ENCODE data around the gene RHO.

The RHO gene

GRCh38 chr3:129556358-129556695 lies 27.9 kb downstream of the RHO start:
- Histone ChIP-seq H3K4me1 (ENCODE audit: insufficient read depth, low read length) (no peaks in the 10 kb centered on the region), H3K79me2 (ENCODE audit: insufficient read depth, low read length) (no peaks in the 10 kb centered on the region), H2AFZ (ENCODE audit: low read depth, low read length) (no peak overlapping the region), H3K9me3 (ENCODE audit: insufficient read depth, low read length, severe bottlenecking) (no peaks in the 10 kb centered on the region), H3K4me2 (ENCODE audit: insufficient read depth, low read length) (no peak overlapping the region), H3K9ac (ENCODE audit: low read depth, low read length) (no peak overlapping the region), H3K27me3 (ENCODE audit: insufficient read depth, low read length, poor library complexity) (no peaks in the 10 kb centered on the region), H3K36me3 (ENCODE audit: insufficient read depth, low read length) (peaks cover 66% of the 10 kb centered on the region), H4K20me1 (ENCODE audit: insufficient read depth, low read length) (peaks cover 5% of the 10 kb centered on the region), H3K27ac (ENCODE audit: low read length) (no peak overlapping the region), H3K4me3 (ENCODE audit: low read depth in 1 of 2, low read length in 2 of 2) (no peak overlapping the region)
- ATAC-seq (ENCODE audit: insufficient read depth, low read depth) (no peak), DNase-seq (no peak)
- TF ChIP-seq, protein P1, sequence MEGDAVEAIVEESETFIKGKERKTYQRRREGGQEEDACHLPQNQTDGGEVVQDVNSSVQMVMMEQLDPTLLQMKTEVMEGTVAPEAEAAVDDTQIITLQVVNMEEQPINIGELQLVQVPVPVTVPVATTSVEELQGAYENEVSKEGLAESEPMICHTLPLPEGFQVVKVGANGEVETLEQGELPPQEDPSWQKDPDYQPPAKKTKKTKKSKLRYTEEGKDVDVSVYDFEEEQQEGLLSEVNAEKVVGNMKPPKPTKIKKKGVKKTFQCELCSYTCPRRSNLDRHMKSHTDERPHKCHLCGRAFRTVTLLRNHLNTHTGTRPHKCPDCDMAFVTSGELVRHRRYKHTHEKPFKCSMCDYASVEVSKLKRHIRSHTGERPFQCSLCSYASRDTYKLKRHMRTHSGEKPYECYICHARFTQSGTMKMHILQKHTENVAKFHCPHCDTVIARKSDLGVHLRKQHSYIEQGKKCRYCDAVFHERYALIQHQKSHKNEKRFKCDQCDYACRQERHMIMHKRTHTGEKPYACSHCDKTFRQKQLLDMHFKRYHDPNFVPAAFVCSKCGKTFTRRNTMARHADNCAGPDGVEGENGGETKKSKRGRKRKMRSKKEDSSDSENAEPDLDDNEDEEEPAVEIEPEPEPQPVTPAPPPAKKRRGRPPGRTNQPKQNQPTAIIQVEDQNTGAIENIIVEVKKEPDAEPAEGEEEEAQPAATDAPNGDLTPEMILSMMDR (IDR thresholded peaks at IDR 0.05; ENCODE audit: borderline replicate concordance, extremely low read depth, low read length, poor library complexity, severe bottlenecking): no peak
- no peak for TF ChIP-seq EZH2 (IDR thresholded peaks at IDR 0.05; ENCODE audit: borderline replicate concordance, low read depth, low read length, severe bottlenecking)

DNA sequence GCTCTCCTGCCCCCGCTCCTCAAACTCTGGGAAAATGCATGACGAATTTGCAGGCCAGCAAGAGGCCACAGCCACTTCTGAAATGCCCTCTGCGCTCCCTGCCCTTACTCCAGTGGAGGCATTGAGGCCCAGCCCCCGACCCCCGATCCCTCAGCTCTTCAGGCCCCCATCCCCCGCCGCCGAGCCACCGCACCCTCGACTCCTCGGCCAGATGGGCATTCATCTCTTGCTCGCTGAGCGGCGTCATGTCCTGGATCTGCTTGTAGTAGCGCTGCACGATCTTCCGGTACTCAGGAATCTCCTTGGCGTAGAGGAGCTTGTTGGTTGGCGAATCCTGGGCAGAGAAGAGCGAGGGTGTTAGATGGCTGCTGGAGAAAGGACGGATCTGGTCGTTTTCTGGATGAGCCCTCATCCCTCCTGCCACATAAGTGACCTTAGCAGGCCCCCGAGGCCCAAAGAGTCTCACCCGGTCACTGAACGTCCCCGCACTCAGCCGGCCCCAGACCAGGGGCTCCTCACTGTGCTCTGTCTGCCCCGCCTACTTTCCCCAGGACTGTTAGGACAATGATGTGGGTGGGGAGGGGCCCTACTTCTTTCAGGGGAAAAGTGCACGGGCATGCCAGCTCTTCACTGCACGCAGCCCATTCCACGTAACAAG lies 28.6 kb downstream of the RHO start:
- no peak for TF ChIP-seq EZH2 (IDR thresholded peaks at IDR 0.05; ENCODE audit: borderline replicate concordance, low read depth, low read length, severe bottlenecking)
- TF ChIP-seq, protein P1 (IDR thresholded peaks at IDR 0.05; ENCODE audit: borderline replicate concordance, extremely low read depth, low read length, poor library complexity, severe bottlenecking): no peak
- Histone ChIP-seq H3K9ac (ENCODE audit: low read depth, low read length) (no peak overlapping the region), H3K4me3 (ENCODE audit: low read depth in 1 of 2, low read length in 2 of 2) (no peak overlapping the region), H3K9me3 (ENCODE audit: insufficient read depth, low read length, severe bottlenecking) (no peaks in the 10 kb centered on the region), H3K79me2 (ENCODE audit: insufficient read depth, low read length) (no peaks in the 10 kb centered on the region), H3K4me1 (ENCODE audit: insufficient read depth, low read length) (no peaks in the 10 kb centered on the region), H4K20me1 (ENCODE audit: insufficient read depth, low read length) (peaks cover 5% of the 10 kb centered on the region), H3K36me3 (ENCODE audit: insufficient read depth, low read length) (peaks cover 72% of the 10 kb centered on the region), H3K27me3 (ENCODE audit: insufficient read depth, low read length, poor library complexity) (no peaks in the 10 kb centered on the region), H3K27ac (ENCODE audit: low read length) (no peak overlapping the region), H3K4me2 (ENCODE audit: insufficient read depth, low read length) (no peak overlapping the region), H2AFZ (ENCODE audit: low read depth, low read length) (no peak overlapping the region)
- DNase-seq (no peak), ATAC-seq (ENCODE audit: insufficient read depth, low read depth) (no peak)

GRCh38 chr3:129557548-129557894 lies 29.1 kb downstream of the RHO start:
- TF ChIP-seq, protein P1 (IDR thresholded peaks at IDR 0.05; ENCODE audit: borderline replicate concordance, extremely low read depth, low read length, poor library complexity, severe bottlenecking): no peak
- TF ChIP-seq EZH2 (IDR thresholded peaks at IDR 0.05; ENCODE audit: borderline replicate concordance, low read depth, low read length, severe bottlenecking): no peak
- Histone ChIP-seq H3K9ac (ENCODE audit: low read depth, low read length) (no peak overlapping the region), H3K4me2 (ENCODE audit: insufficient read depth, low read length) (no peak overlapping the region), H3K27me3 (ENCODE audit: insufficient read depth, low read length, poor library complexity) (no peaks in the 10 kb centered on the region), H3K27ac (ENCODE audit: low read length) (no peak overlapping the region), H3K79me2 (ENCODE audit: insufficient read depth, low read length) (no peaks in the 10 kb centered on the region), H3K4me1 (ENCODE audit: insufficient read depth, low read length) (no peaks in the 10 kb centered on the region), H2AFZ (ENCODE audit: low read depth, low read length) (no peak overlapping the region), H3K4me3 (ENCODE audit: low read depth in 1 of 2, low read length in 2 of 2) (no peak overlapping the region), H3K9me3 (ENCODE audit: insufficient read depth, low read length, severe bottlenecking) (no peaks in the 10 kb centered on the region), H4K20me1 (ENCODE audit: insufficient read depth, low read length) (peaks cover 5% of the 10 kb centered on the region), H3K36me3 (ENCODE audit: insufficient read depth, low read length) (peaks cover 77% of the 10 kb centered on the region)
- DNase-seq (no peak), ATAC-seq (ENCODE audit: insufficient read depth, low read depth) (no peak)
